ENCODE data around the gene SHC1.

DNA sequence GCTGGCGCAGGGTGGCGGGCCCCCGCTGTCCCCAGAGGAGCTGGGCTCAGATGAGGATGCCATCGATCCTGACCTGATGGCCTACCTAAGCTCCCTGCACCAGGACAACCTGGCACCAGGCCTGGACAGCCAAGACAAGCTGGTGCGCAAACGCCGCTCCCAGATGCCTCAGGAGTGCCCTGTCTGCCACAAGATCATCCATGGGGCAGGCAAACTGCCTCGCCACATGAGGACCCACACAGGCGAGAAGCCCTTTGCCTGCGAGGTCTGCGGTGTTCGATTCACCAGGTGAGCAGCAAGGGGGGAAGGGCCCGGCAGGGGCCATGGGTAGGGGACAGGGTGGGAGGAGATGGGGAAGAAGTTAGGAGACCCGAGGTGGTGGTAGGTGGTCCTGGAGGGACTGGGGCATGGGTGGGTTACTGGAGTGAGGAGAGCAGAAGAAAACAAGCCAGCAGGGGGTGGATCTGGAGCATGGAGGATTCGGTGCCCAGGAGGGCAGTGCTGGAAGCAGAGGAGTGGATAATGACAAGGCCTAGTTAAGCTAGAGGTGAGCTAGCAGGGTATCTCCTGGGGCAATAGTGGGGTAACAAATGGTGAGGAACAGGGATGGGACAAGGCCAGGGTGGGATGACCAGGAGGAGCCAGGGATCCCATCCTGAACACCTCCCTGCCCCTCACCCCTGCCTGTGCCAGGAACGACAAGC is 45.1 kb upstream of the SHC1 start:
- TF ChIP-seq, protein P1, sequence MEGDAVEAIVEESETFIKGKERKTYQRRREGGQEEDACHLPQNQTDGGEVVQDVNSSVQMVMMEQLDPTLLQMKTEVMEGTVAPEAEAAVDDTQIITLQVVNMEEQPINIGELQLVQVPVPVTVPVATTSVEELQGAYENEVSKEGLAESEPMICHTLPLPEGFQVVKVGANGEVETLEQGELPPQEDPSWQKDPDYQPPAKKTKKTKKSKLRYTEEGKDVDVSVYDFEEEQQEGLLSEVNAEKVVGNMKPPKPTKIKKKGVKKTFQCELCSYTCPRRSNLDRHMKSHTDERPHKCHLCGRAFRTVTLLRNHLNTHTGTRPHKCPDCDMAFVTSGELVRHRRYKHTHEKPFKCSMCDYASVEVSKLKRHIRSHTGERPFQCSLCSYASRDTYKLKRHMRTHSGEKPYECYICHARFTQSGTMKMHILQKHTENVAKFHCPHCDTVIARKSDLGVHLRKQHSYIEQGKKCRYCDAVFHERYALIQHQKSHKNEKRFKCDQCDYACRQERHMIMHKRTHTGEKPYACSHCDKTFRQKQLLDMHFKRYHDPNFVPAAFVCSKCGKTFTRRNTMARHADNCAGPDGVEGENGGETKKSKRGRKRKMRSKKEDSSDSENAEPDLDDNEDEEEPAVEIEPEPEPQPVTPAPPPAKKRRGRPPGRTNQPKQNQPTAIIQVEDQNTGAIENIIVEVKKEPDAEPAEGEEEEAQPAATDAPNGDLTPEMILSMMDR (conservative IDR thresholded peaks at IDR 0.05; ENCODE audit: low read depth in 2 of 2), result no peak
- TF ChIP-seq EZH2 (IDR thresholded peaks at IDR 0.05; ENCODE audit: low read depth, unreplicated experiment) (no peak), POLR2AphosphoS5 (IDR thresholded peaks at IDR 0.05; ENCODE audit: low read depth) (no peak), CREB1 (CRISPR knock-in tag; IDR thresholded peaks at IDR 0.05; ENCODE audit: low read depth) (no peak), JUNB (IDR thresholded peaks at IDR 0.05; ENCODE audit: unreplicated experiment) (no peak), STAT1 (IDR thresholded peaks at IDR 0.05; ENCODE audit: unreplicated experiment) (no peak), ZNF331 (CRISPR knock-in tag; IDR thresholded peaks at IDR 0.05; ENCODE audit: low read depth) (no peak)
- TF ChIP-seq, protein P2, sequence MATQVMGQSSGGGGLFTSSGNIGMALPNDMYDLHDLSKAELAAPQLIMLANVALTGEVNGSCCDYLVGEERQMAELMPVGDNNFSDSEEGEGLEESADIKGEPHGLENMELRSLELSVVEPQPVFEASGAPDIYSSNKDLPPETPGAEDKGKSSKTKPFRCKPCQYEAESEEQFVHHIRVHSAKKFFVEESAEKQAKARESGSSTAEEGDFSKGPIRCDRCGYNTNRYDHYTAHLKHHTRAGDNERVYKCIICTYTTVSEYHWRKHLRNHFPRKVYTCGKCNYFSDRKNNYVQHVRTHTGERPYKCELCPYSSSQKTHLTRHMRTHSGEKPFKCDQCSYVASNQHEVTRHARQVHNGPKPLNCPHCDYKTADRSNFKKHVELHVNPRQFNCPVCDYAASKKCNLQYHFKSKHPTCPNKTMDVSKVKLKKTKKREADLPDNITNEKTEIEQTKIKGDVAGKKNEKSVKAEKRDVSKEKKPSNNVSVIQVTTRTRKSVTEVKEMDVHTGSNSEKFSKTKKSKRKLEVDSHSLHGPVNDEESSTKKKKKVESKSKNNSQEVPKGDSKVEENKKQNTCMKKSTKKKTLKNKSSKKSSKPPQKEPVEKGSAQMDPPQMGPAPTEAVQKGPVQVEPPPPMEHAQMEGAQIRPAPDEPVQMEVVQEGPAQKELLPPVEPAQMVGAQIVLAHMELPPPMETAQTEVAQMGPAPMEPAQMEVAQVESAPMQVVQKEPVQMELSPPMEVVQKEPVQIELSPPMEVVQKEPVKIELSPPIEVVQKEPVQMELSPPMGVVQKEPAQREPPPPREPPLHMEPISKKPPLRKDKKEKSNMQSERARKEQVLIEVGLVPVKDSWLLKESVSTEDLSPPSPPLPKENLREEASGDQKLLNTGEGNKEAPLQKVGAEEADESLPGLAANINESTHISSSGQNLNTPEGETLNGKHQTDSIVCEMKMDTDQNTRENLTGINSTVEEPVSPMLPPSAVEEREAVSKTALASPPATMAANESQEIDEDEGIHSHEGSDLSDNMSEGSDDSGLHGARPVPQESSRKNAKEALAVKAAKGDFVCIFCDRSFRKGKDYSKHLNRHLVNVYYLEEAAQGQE (IDR thresholded peaks at IDR 0.05; ENCODE audit: unreplicated experiment), result no peak
